Upper lobe of left lung (tissue), 4 donors: ENCODE results near the gene MINPP1.

Experiments
- POLR2A ChIP-seq, 4 donors: fragments of 450-650 bp; IDR thresholded peaks; one replicate each; pipeline ENCODE4 v1.5.1; 2016 to 2017; ENCODE audit warnings: antibody characterized with exemption in 4 of 4, mild to moderate bottlenecking in 2 of 4
- POLR2AphosphoS5 ChIP-seq, 2 donors: sonication (generic); formaldehyde crosslinking; IDR thresholded peaks; one replicate each; pipeline ENCODE4 v1.5.1; 2017; ENCODE audit warnings: antibody characterized with exemption in 2 of 2
- TF ChIP-seq, protein P1 (sequence below), 6 experiments: fragments of 450-650 bp in 4 of 6; fragments of 200-600 bp in 2 of 6; sonication (generic) in 2 of 6; IDR thresholded peaks; one replicate each; pipeline ENCODE4 v1.5.1; 2016 to 2019; ENCODE audit warnings: antibody characterized with exemption in 6 of 6

DNA sequence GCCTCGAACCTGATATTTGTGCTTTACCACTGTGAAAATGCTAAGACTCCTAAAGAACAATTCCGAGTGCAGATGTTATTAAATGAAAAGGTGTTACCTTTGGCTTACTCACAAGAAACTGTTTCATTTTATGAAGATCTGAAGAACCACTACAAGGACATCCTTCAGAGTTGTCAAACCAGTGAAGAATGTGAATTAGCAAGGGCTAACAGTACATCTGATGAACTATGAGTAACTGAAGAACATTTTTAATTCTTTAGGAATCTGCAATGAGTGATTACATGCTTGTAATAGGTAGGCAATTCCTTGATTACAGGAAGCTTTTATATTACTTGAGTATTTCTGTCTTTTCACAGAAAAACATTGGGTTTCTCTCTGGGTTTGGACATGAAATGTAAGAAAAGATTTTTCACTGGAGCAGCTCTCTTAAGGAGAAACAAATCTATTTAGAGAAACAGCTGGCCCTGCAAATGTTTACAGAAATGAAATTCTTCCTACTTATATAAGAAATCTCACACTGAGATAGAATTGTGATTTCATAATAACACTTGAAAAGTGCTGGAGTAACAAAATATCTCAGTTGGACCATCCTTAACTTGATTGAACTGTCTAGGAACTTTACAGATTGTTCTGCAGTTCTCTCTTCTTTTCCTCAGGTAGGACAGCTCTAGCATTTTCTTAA, 47.7 kb downstream of the MINPP1 start:
- TF ChIP-seq POLR2AphosphoS5 (IDR thresholded peaks at IDR 0.05), result no peak
- TF ChIP-seq, protein P1, sequence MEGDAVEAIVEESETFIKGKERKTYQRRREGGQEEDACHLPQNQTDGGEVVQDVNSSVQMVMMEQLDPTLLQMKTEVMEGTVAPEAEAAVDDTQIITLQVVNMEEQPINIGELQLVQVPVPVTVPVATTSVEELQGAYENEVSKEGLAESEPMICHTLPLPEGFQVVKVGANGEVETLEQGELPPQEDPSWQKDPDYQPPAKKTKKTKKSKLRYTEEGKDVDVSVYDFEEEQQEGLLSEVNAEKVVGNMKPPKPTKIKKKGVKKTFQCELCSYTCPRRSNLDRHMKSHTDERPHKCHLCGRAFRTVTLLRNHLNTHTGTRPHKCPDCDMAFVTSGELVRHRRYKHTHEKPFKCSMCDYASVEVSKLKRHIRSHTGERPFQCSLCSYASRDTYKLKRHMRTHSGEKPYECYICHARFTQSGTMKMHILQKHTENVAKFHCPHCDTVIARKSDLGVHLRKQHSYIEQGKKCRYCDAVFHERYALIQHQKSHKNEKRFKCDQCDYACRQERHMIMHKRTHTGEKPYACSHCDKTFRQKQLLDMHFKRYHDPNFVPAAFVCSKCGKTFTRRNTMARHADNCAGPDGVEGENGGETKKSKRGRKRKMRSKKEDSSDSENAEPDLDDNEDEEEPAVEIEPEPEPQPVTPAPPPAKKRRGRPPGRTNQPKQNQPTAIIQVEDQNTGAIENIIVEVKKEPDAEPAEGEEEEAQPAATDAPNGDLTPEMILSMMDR (IDR thresholded peaks at IDR 0.05), result no peak
- TF ChIP-seq POLR2A (IDR thresholded peaks at IDR 0.05), result no peak
